ENCODE measurements around the gene TGFBR3L. TPM values are rescaled to one million over a fixed set of nuclear protein-coding genes. Genes with fewer than 3 reads are reported as not detected.
A peak's percentile ranks its signal among the peaks of the same experiment; 100 is the strongest.
"Not testable (repeated sequence)": the region's sequence is repeated elsewhere in the genome, so short reads cannot be mapped to it uniquely, and the experiment has no call there.

TGFBR3L gene
- total RNA-seq, 1 donor from 2014 or later = 2.8 TPM

DNA sequence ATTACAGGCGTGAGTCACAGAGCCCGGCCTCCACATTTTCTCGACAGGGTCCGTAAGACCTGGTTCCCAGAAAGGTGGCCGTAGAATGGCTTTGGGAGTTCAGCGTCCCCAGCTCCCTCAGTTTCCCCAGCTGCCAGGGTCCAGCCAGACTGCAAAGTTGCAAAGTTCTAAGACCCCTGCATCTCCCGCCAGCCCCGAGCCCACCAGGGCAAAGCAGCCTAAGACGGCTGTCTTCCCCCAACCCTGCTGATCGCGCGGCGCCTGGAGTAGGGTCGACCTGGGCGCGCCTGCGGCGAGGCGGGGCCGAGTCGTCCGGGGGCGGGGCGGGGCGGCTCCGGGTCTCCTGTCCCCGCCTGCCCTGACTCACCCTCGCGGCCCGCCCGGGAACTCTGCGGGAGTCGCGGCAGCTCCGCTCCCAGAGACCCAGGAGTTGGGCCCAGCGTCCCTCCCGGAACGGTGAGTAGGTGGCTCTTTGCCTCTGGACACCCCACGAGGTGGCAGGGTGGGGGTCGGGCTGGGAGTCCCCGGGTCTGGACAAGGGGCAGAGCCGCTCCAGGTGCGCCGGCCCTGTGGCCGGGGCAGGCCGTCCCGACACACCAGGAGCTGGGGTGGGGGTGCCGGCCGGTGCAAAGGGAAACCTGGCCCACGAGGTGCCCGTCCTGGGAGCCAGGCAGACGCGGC, 26.3 kb upstream of the TGFBR3L start, which contains the start of gene LRRC8E:
TSS of gene LRRC8E (plus strand) at position 366 of the 681 bp plus-strand sequence. CDS start 7,094 bp downstream, outside the sequence.
- Mint-ChIP-seq H3K36me3 (ENCODE audit: low read depth, unreplicated experiment) (no peaks in the 10 kb centered on the region), H3K9me3 (ENCODE audit: unreplicated experiment) (no peaks in the 10 kb centered on the region), H3K27me3 (ENCODE audit: low read depth, unreplicated experiment) (no peaks in the 10 kb centered on the region), H3K4me3 (ENCODE audit: unreplicated experiment) (peak within 1 kb of the TSS; percentile 81), H3K4me1 (ENCODE audit: low read depth, unreplicated experiment) (peaks cover under 1% of the 10 kb centered on the region), H3K27ac (ENCODE audit: unreplicated experiment) (peak within 1 kb of the TSS; percentile 78)
- H3K9me3 ChIP-seq (ENCODE audit: insufficient read depth, low read depth, low read length) = no peaks in the 10 kb centered on the region
- TF ChIP-seq EZH2 (IDR thresholded peaks at IDR 0.05; ENCODE audit: insufficient read depth, low read length) = no peak
- TF ChIP-seq CTCF (IDR thresholded peaks at IDR 0.05; ENCODE audit: insufficient read depth, low read depth, low read length) = no peak
- H3K79me2 ChIP-seq (ENCODE audit: insufficient read depth, low read length) = peaks cover 7% of the 10 kb centered on the region
- H3K36me3 ChIP-seq (ENCODE audit: insufficient read depth, low read length) = no peaks in the 10 kb centered on the region
- H3K4me3 ChIP-seq (ENCODE audit: insufficient read depth, low read depth, low read length) = peak within 1 kb of the TSS; percentile 69
- peak; percentile 49 for DNase-seq (ENCODE audit: low read depth)
- peak within 1 kb of the TSS; percentile 86 for H2AFZ ChIP-seq (ENCODE audit: low read depth, low read length)
- peaks cover 8% of the 10 kb centered on the region for H3K4me1 ChIP-seq (ENCODE audit: insufficient read depth, low read length)
- H4K20me1 ChIP-seq (ENCODE audit: insufficient read depth, low read length) = peaks cover 4% of the 10 kb centered on the region
- no peak for FAIRE-seq
- no peaks in the 10 kb centered on the region for H3K27me3 ChIP-seq (ENCODE audit: insufficient read depth, low read length)
- H3K9ac ChIP-seq (ENCODE audit: low read length) = peak within 1 kb of the TSS; percentile 87
- peak within 1 kb of the TSS; percentile 95 for H3K4me2 ChIP-seq (ENCODE audit: low read length)
- peak within 1 kb of the TSS; percentile 72 for H3K27ac ChIP-seq (ENCODE audit: low read depth, low read length)

GRCh38 chr19:7888826-7889217, 25.8 kb upstream of the TGFBR3L start:
- Histone ChIP-seq H4K20me1 (ENCODE audit: insufficient read depth, low read length) (peaks cover 4% of the 10 kb centered on the region), H3K79me2 (ENCODE audit: insufficient read depth, low read length) (peaks cover 9% of the 10 kb centered on the region), H3K27me3 (ENCODE audit: insufficient read depth, low read length) (no peaks in the 10 kb centered on the region), H3K36me3 (ENCODE audit: insufficient read depth, low read length) (no peaks in the 10 kb centered on the region), H2AFZ (ENCODE audit: low read depth, low read length) (peak overlapping the region; percentile 86), H3K4me2 (ENCODE audit: low read length) (peak overlapping the region; percentile 95), H3K9ac (ENCODE audit: low read length) (peak overlapping the region; percentile 87), H3K4me3 (ENCODE audit: insufficient read depth, low read depth, low read length) (peak overlapping the region; percentile 69), H3K4me1 (ENCODE audit: insufficient read depth, low read length) (peaks cover 13% of the 10 kb centered on the region), H3K9me3 (ENCODE audit: insufficient read depth, low read depth, low read length) (no peaks in the 10 kb centered on the region), H3K27ac (ENCODE audit: low read depth, low read length) (peak overlapping the region; percentile 72)
- H3K4me3 Mint-ChIP-seq (ENCODE audit: unreplicated experiment) = peak overlapping the region; percentile 81
- DNase-seq (ENCODE audit: low read depth) (no peak), FAIRE-seq (no peak)
- H3K36me3 Mint-ChIP-seq (ENCODE audit: low read depth, unreplicated experiment) = no peaks in the 10 kb centered on the region
- peak overlapping the region; percentile 78 for H3K27ac Mint-ChIP-seq (ENCODE audit: unreplicated experiment)
- H3K9me3 Mint-ChIP-seq (ENCODE audit: unreplicated experiment) = no peaks in the 10 kb centered on the region
- H3K4me1 Mint-ChIP-seq (ENCODE audit: low read depth, unreplicated experiment) = peaks cover 3% of the 10 kb centered on the region
- no peaks in the 10 kb centered on the region for H3K27me3 Mint-ChIP-seq (ENCODE audit: low read depth, unreplicated experiment)
- TF ChIP-seq EZH2 (IDR thresholded peaks at IDR 0.05; ENCODE audit: insufficient read depth, low read length) = no peak
- TF ChIP-seq CTCF (IDR thresholded peaks at IDR 0.05; ENCODE audit: insufficient read depth, low read depth, low read length) = no peak

DNA sequence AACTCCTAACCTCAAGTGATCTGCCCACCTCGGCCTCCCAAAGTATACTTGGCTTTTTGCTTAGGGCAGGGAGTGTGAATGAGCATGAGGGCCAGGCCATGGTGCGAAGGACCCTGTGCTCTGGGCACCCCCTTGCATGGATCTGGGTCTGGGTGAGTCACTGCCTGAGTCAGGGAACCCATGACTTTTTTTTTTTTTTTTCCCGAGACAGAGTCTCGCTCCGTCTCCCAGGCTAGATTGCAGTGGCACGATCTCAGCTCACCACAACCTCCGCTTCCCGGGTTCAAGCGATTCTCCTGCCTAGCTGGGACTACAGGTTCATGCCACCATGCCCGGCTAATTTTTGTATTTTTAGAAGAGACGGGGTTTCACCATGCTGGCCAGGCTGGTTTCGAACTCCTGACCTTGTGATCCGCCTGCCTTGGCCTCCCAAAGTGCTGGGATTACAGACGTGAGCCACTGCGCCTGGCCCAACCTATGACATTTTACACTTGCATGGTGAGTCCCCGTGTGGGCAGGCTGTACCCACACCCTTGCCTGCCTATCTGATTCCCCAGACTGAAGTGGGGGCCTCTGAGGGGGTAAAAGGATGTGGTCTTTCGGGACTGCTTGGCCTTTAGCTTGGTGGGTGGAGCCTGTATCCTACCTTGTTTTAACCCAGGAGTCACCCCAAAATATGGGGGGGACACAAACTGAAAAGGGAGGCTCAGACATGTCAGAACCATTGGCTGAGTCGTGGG, 21.1 kb upstream of the TGFBR3L start:
- DNase-seq (ENCODE audit: low read depth) = peak; percentile 58
- H3K4me3 Mint-ChIP-seq (ENCODE audit: unreplicated experiment); H3K4me3 ChIP-seq (ENCODE audit: insufficient read depth, low read depth, low read length); H3K36me3 Mint-ChIP-seq (ENCODE audit: low read depth, unreplicated experiment); H3K4me1 Mint-ChIP-seq (ENCODE audit: low read depth, unreplicated experiment); H3K27me3 ChIP-seq (ENCODE audit: insufficient read depth, low read length); FAIRE-seq; H3K9me3 ChIP-seq (ENCODE audit: insufficient read depth, low read depth, low read length); H3K27me3 Mint-ChIP-seq (ENCODE audit: low read depth, unreplicated experiment); H3K9me3 Mint-ChIP-seq (ENCODE audit: unreplicated experiment); H2AFZ ChIP-seq (ENCODE audit: low read depth, low read length); H3K79me2 ChIP-seq (ENCODE audit: insufficient read depth, low read length); H3K36me3 ChIP-seq (ENCODE audit: insufficient read depth, low read length); H4K20me1 ChIP-seq (ENCODE audit: insufficient read depth, low read length): not testable (repeated sequence)
- peak overlapping the region; percentile 41 for H3K27ac Mint-ChIP-seq (ENCODE audit: unreplicated experiment)
- Histone ChIP-seq H3K4me1 (ENCODE audit: insufficient read depth, low read length) (peaks cover 15% of the 10 kb centered on the region), H3K4me2 (ENCODE audit: low read length) (peak overlapping the region; percentile 44), H3K27ac (ENCODE audit: low read depth, low read length) (peak overlapping the region; percentile 21), H3K9ac (ENCODE audit: low read length) (peak overlapping the region; percentile 55)

Measured in astrocyte (in vitro differentiated cells and primary cell).